GM12878 (cell line): Measurements from ENCODE around the gene SLF2. TPM values are rescaled to one million over a fixed set of nuclear protein-coding genes. Genes with fewer than 3 reads are reported as not detected.

Experiments
- ATAC-seq: fragments of 200-7000 bp; cut with Tn5 transposase; 3 replicates; pipeline ENCODE4 v1.9.1; 2020; ENCODE audit warnings: mild to moderate bottlenecking, moderate library complexity
- BruUV-seq: library from RNA; stranded (reverse); fragments of 400-500 nt; replicated peaks from 2 replicates; lab custom pipeline; 2021; lab: Mats Ljungman, UMichigan
- CTCF ChIA-PET: fragments of 300-600 bp; sonication (Branson Sonifier 250); formaldehyde crosslinking; extraction: SDS; loops from one replicate; lab custom pipeline; 2021; ENCODE audit warnings: inconsistent platforms; lab: Yijun Ruan, JAX
- POLR2A ChIA-PET: fragments of 350-600 bp; formaldehyde crosslinking; extraction: SDS; loops from one replicate; lab custom pipeline; 2021; ENCODE audit warnings: inconsistent platforms; lab: Charles Lee
- RAD21 ChIA-PET: fragments of 300-600 bp; sonication (Branson Sonifier 250); formaldehyde crosslinking; loops from one replicate; lab custom pipeline; 2023; ENCODE audit warnings: antibody characterized with exemption; ENCODE audit not compliant: unreplicated experiment; lab: Charles Lee
- SMC1A ChIA-PET: fragments of 300-600 bp; sonication (Branson Sonifier 250); formaldehyde crosslinking; loops from one replicate; lab custom pipeline; 2023; ENCODE audit not compliant: unreplicated experiment, uncharacterized antibody; lab: Charles Lee
- DNase-seq: peaks from one replicate; pipeline ENCODE4 v3.0.0-alpha.2; 2011; ENCODE audit warnings: low read depth, low spot score
- FAIRE-seq: peaks from 3 replicates; lab custom pipeline; 2011; peaks lifted over from hg19 to GRCh38; lab: Jason Lieb, UNC
- H2AFZ ChIP-seq: 2 replicates; pipeline ENCODE4 v1.6.0; 2011; ENCODE audit warnings: low read depth, low read length, control low read depth; ENCODE audit not compliant: control insufficient read depth
- H3K27ac ChIP-seq: 2 replicates; pipeline ENCODE4 v1.5.1; 2011; ENCODE audit warnings: control low read depth; ENCODE audit not compliant: control insufficient read depth, insufficient read depth
- H3K27me3 ChIP-seq, 2 experiments: replicated peaks in 1 of 2; 2 replicates each; pipeline versions ENCODE4 v1.6.0 to v1.6.1; 2011; ENCODE audit warnings: low read length in 1 of 2; ENCODE audit not compliant: control insufficient read depth in 2 of 2, insufficient read depth in 2 of 2
- H3K36me3 ChIP-seq, 2 experiments: 2 replicates each; pipeline ENCODE4 v1.5.1; 2011; ENCODE audit warnings: low read length in 1 of 2; ENCODE audit not compliant: control insufficient read depth in 2 of 2, insufficient read depth in 2 of 2
- H3K4me1 ChIP-seq: 2 replicates; pipeline ENCODE4 v1.6.1; 2011; ENCODE audit warnings: mild to moderate bottlenecking, low read length, moderate library complexity, mixed read lengths; ENCODE audit not compliant: control insufficient read depth, insufficient read depth
- H3K4me2 ChIP-seq: 2 replicates; pipeline ENCODE4 v1.6.0; 2011; ENCODE audit warnings: control low read depth; ENCODE audit not compliant: control insufficient read depth, insufficient read depth
- H3K4me3 ChIP-seq: fragments of 200-600 bp; sonication (generic); 2 replicates; pipeline ENCODE4 v1.5.1; 2016
- H3K79me2 ChIP-seq: 2 replicates; pipeline ENCODE4 v1.6.0; 2011; ENCODE audit warnings: low read length; ENCODE audit not compliant: control insufficient read depth, insufficient read depth
- H3K9ac ChIP-seq: 2 replicates; pipeline ENCODE4 v1.8.0; 2011; ENCODE audit warnings: low read length, control low read depth, mixed read lengths; ENCODE audit not compliant: control insufficient read depth, insufficient read depth
- H3K9me3 ChIP-seq: replicated peaks from 3 replicates; pipeline ENCODE4 v1.5.1; 2011; ENCODE audit warnings: mild to moderate bottlenecking, low read length; ENCODE audit not compliant: control insufficient read depth, insufficient read depth
- H4K20me1 ChIP-seq: 2 replicates; pipeline ENCODE4 v1.6.0; 2011; ENCODE audit not compliant: control insufficient read depth, insufficient read depth
- E2F8 ChIP-seq: fragments of 450-650 bp; IDR thresholded peaks from 2 replicates; pipeline ENCODE4 v1.6.1; 2018; ENCODE audit warnings: mild to moderate bottlenecking, low read depth, moderate library complexity; ENCODE audit not compliant: partially characterized antibody
- GATAD2B ChIP-seq: fragments of 450-650 bp; conservative IDR thresholded peaks from 2 replicates; pipeline ENCODE4 v1.6.1; 2017; ENCODE audit warnings: low read depth, mild to moderate bottlenecking, moderate library complexity
- IKZF2 ChIP-seq, 2 experiments: fragments of 450-650 bp; IDR thresholded peaks; 2 replicates each; pipeline ENCODE4 v1.6.1; 2017; ENCODE audit warnings: mild to moderate bottlenecking in 2 of 2, moderate library complexity in 2 of 2
- IRF4 ChIP-seq: IDR thresholded peaks from 2 replicates; pipeline ENCODE4 v1.6.1; 2011; ENCODE audit warnings: low read depth, low read length
- NBN ChIP-seq: fragments of 450-650 bp; IDR thresholded peaks from 2 replicates; pipeline ENCODE4 v1.6.1; 2016
- NR2F1 ChIP-seq: fragments of 450-650 bp; conservative IDR thresholded peaks from 2 replicates; pipeline ENCODE4 v1.6.1; 2017; ENCODE audit warnings: mild to moderate bottlenecking
- RFX5 ChIP-seq: IDR thresholded peaks from 2 replicates; pipeline ENCODE4 v1.6.1; 2011; ENCODE audit warnings: low read depth, low read length, improper control_type of control experiment
- SMC3 ChIP-seq: IDR thresholded peaks from 2 replicates; pipeline ENCODE4 v1.6.1; 2011; ENCODE audit warnings: low read length, improper control_type of control experiment, borderline replicate concordance
- SREBF2 ChIP-seq: IDR thresholded peaks from 2 replicates; pipeline ENCODE4 v1.6.1; 2012; ENCODE audit warnings: mild to moderate bottlenecking, low read length
- TCF12 ChIP-seq: IDR thresholded peaks from 2 replicates; pipeline ENCODE4 v1.6.1; 2011; ENCODE audit warnings: low read depth, mild to moderate bottlenecking, low read length
- ZBED1 ChIP-seq: IDR thresholded peaks from 2 replicates; pipeline ENCODE4 v1.6.1; 2016; ENCODE audit warnings: borderline replicate concordance
- WGBS: methylation state at CpG from one replicate; pipeline ENCODE4 v1.1.6; 2016; ENCODE audit warnings: low lambda C conversion rate; ENCODE audit not compliant: insufficient replicate concordance, insufficient coverage; ENCODE audit errors: missing lambda C conversion rate; 5-methylcytosine and 5-hydroxymethylcytosine counted together
- in situ Hi-C: fragments of 300-500 bp; cut with MboI; formaldehyde crosslinking; loops from 9 replicates; pipeline ENCODE4 v1.14.3; 2018; ENCODE audit warnings: mixed read lengths
- intact Hi-C: fragments of 100-400 bp; cut with micrococcal nuclease; formaldehyde crosslinking; loops from one replicate; pipeline ENCODE4 v1.14.2; 2022; ENCODE audit not compliant: unreplicated experiment
- polyA plus RNA-seq, 11 experiments: library from polyadenylated mRNA; depleted of rRNA in 4 of 11; unstranded in 6 of 11; stranded (reverse) in 5 of 11; fragments of >200 nt; fragmentation: Nextera tagmentation in 4 of 11; fragmentation: Illumina TruSeq in 1 of 11; extraction: Ambion mirVana in 4 of 11; extraction: Trizol in 1 of 11; gene quantifications; 1 replicate in 1 of 11; 2 replicates in 10 of 11; pipeline versions ENCODE4 v1.2.1 to v1.2.3, GENCODE V29; 2011 to 2016; ENCODE audit warnings: inconsistent platforms in 2 of 11, missing spikeins in 2 of 11, low read depth in 1 of 11
- total RNA-seq, 4 experiments: library from RNA; depleted of rRNA in 3 of 4; stranded (reverse); fragments of >200 nt in 3 of 4; fragmentation: Illumina TruSeq in 1 of 4; extraction: Trizol in 1 of 4; gene quantifications; 2 replicates each; pipeline versions ENCODE4 v1.2.1 to v1.2.3, GENCODE V29; 2013 to 2021

SLF2 gene
- total and polyA plus RNA-seq, 10 of the 15 experiments (the other 5 are each of a cell fraction or from before 2014, with no cell fraction given) = 3.0 to 25.2 (median 17.9) TPM

- no peaks in the 10 kb centered on the region for H3K27me3 ChIP-seq
- SMC1A ChIA-PET = no interaction called here
- no peak overlapping the region for H3K4me2 ChIP-seq
- H3K4me1 ChIP-seq = peaks cover 4% of the 10 kb centered on the region; the same call in 1 of the 2 replicates
- DNase-seq (no peak), FAIRE-seq (no peak), ATAC-seq (no peak)
- TF ChIP-seq TCF12 = no peak
- no peak for TF ChIP-seq IKZF2 (IDR thresholded peaks at IDR 0.05)
- CTCF ChIA-PET = interaction anchor here (0.6 to 3.0 kb wide), 4 partner anchors 8 to 943 kb away, joined by 4 to 13 read pairs (median 8); no protein-coding TSS in a partner anchor
- peaks cover 0 to 2% of the 10 kb centered on the region in 2 experiments; a peak in 2 of 4 replicates for H3K36me3 ChIP-seq
- no peak overlapping the region for H3K4me3 ChIP-seq
- no peaks in the 10 kb centered on the region for H3K9me3 ChIP-seq
- in situ Hi-C loops (no loop called here), intact Hi-C loops (no loop called here)
- H3K9ac ChIP-seq = no peak overlapping the region
- no peaks in the 10 kb centered on the region for H4K20me1 ChIP-seq
- RAD21 ChIA-PET = no interaction called here
- H3K79me2 ChIP-seq = no peaks in the 10 kb centered on the region
- no TSS peak for BruUV-seq
- no peak overlapping the region for H3K27ac ChIP-seq
- POLR2A ChIA-PET = no interaction called here
- 62% methylated on average over 4 of the region's 4 CpGs for WGBS
- H2AFZ ChIP-seq = no peak overlapping the region
Measured at GRCh38 chr10:101005869-101006567, 93.3 kb downstream of the SLF2 start.

GRCh38 chr10:101006593-101007098, 93.9 kb downstream of the SLF2 start:
- Histone ChIP-seq H3K9ac (no peak overlapping the region), H3K79me2 (no peaks in the 10 kb centered on the region), H3K4me3 (no peak overlapping the region), H4K20me1 (no peaks in the 10 kb centered on the region), H3K27me3 (no peaks in the 10 kb centered on the region), H3K4me2 (no peak overlapping the region), H3K4me1 (peaks cover 4% of the 10 kb centered on the region; the same call in 1 of the 2 replicates), H3K27ac (no peak overlapping the region), H3K36me3 (peaks cover 0 to 2% of the 10 kb centered on the region in 2 experiments; a peak in 2 of 4 replicates), H2AFZ (no peak overlapping the region), H3K9me3 (no peaks in the 10 kb centered on the region)
- intact Hi-C loops (no loop called here), in situ Hi-C loops (no loop called here)
- DNase-seq (no peak), ATAC-seq (no peak), FAIRE-seq (no peak)
- 93% methylated on average over 30 of the region's 33 CpGs for WGBS
- ChIA-PET POLR2A (no interaction called here), RAD21 (no interaction called here), CTCF (interaction anchor here (1.0 to 3.0 kb wide), 3 partner anchors 9 to 12 kb away, joined by 8 to 13 read pairs (median 9); no protein-coding TSS in a partner anchor), SMC1A (no interaction called here)
- no TSS peak for BruUV-seq
- TF ChIP-seq E2F8 = no peak
- no peak for TF ChIP-seq GATAD2B
- TF ChIP-seq IRF4 = no peak
- no peak for TF ChIP-seq ZBED1
- TF ChIP-seq RFX5 = no peak
- TF ChIP-seq NR2F1 = no peak
- TF ChIP-seq SMC3 = no peak
- TF ChIP-seq NBN = no peak
- TF ChIP-seq SREBF2 = no peak
